HepG2 (cell line): ENCODE measurements around the gene MORN3. TPM values are rescaled to one million over a fixed set of nuclear protein-coding genes. Genes with fewer than 3 reads are reported as not detected.

Source experiments
- AGO1 ChIP-seq: fragments of 200-400 bp; formaldehyde crosslinking; IDR thresholded peaks from 2 replicates; pipeline ENCODE4 v1.6.1; 2017; ENCODE audit warnings: mild to moderate bottlenecking, low read depth, low read length, moderate library complexity; ENCODE audit not compliant: poor library complexity, severe bottlenecking
- ETV6 ChIP-seq: sonication (generic); formaldehyde crosslinking; conservative IDR thresholded peaks from 2 replicates; pipeline ENCODE4 v1.4.0; 2020; ENCODE audit warnings: missing genetic modification reagents
- NCOR1 ChIP-seq: fragments of 200-600 bp; sonication (generic); IDR thresholded peaks from 2 replicates; pipeline ENCODE4 v1.7.0; 2017; ENCODE audit warnings: antibody characterized with exemption, low read length, borderline replicate concordance
- POGK ChIP-seq: sonication (generic); formaldehyde crosslinking; conservative IDR thresholded peaks from 2 replicates; pipeline ENCODE4 v1.8.0; 2022; ENCODE audit warnings: mild to moderate bottlenecking, moderate library complexity, missing genetic modification reagents
- PPARG ChIP-seq: conservative IDR thresholded peaks from 2 replicates; pipeline ENCODE4 v1.6.1; 2016; ENCODE audit warnings: missing biosample characterization, missing genetic modification reagents
- PRPF4 ChIP-seq: fragments of 200-400 bp; formaldehyde crosslinking; IDR thresholded peaks from 2 replicates; pipeline ENCODE4 v1.6.1; 2016; ENCODE audit warnings: low read length, low read depth; ENCODE audit not compliant: poor library complexity, severe bottlenecking
- REPIN1 ChIP-seq: sonication (generic); formaldehyde crosslinking; IDR thresholded peaks from 2 replicates; pipeline ENCODE4 v1.8.0; 2022; ENCODE audit warnings: missing genetic modification reagents, low read depth, mild to moderate bottlenecking, borderline replicate concordance
- SP4 ChIP-seq: sonication (generic); formaldehyde crosslinking; IDR thresholded peaks from 2 replicates; pipeline ENCODE4 v1.8.1; 2023; ENCODE audit warnings: mild to moderate bottlenecking, missing genetic modification reagents
- SPEN ChIP-seq: sonication (generic); formaldehyde crosslinking; IDR thresholded peaks from 2 replicates; pipeline ENCODE4 v1.5.1; 2020; ENCODE audit warnings: low read depth, mild to moderate bottlenecking, missing genetic modification reagents
- TBX2 ChIP-seq: sonication (generic); formaldehyde crosslinking; IDR thresholded peaks from 2 replicates; pipeline ENCODE4 v1.5.0; 2020; ENCODE audit warnings: missing genetic modification reagents, mild to moderate bottlenecking, borderline replicate concordance
- TEAD3 ChIP-seq: optimal IDR thresholded peaks from 2 replicates; pipeline ENCODE3; 2016; ENCODE audit warnings: borderline replicate concordance
- TERF1 ChIP-seq: sonication (generic); formaldehyde crosslinking; IDR thresholded peaks from 2 replicates; pipeline ENCODE4 v1.8.0; 2022; ENCODE audit warnings: mild to moderate bottlenecking, missing genetic modification reagents, moderate library complexity
- ZHX2 ChIP-seq, 2 experiments: sonication (generic) in 1 of 2; formaldehyde crosslinking in 1 of 2; IDR thresholded peaks; 2 replicates each; pipeline versions ENCODE4 v1.6.1 to v1.9.0; 2014 to 2022; ENCODE audit warnings: antibody characterized with exemption in 1 of 2, borderline replicate concordance in 1 of 2, inconsistent platforms in 1 of 2, low read depth in 1 of 2, missing genetic modification reagents in 1 of 2
- ZNF143 ChIP-seq: sonication (generic); formaldehyde crosslinking; IDR thresholded peaks from 2 replicates; pipeline ENCODE4 v1.4.0; 2020; ENCODE audit warnings: missing genetic modification reagents
- ZNF564 ChIP-seq: sonication (generic); formaldehyde crosslinking; IDR thresholded peaks from 2 replicates; pipeline ENCODE4 v1.8.1; 2023; ENCODE audit warnings: mild to moderate bottlenecking, missing genetic modification reagents
- ZNF629 ChIP-seq: sonication (generic); formaldehyde crosslinking; conservative IDR thresholded peaks from 2 replicates; pipeline ENCODE4 v1.5.0; 2020; ENCODE audit warnings: missing genetic modification reagents
- ZNF790 ChIP-seq: sonication (generic); formaldehyde crosslinking; IDR thresholded peaks from 2 replicates; pipeline ENCODE4 v1.8.0; 2022; ENCODE audit warnings: missing genetic modification reagents, mild to moderate bottlenecking, borderline replicate concordance
- polyA plus RNA-seq, 8 experiments: library from polyadenylated mRNA; depleted of rRNA in 3 of 8; stranded (reverse) in 7 of 8; unstranded in 1 of 8; fragments of >200 nt; fragmentation: Illumina TruSeq in 4 of 8; extraction: Trizol in 4 of 8; gene quantifications; 2 replicates each; pipeline versions ENCODE4 v1.2.1 to v1.2.3, GENCODE V29; 2011 to 2016; ENCODE audit warnings: low read depth in 4 of 8, missing spikeins in 1 of 8, mixed read lengths in 1 of 8; ENCODE audit not compliant: insufficient read depth in 1 of 8
- total RNA-seq, 5 experiments: library from RNA; depleted of rRNA; stranded (reverse); fragments of >200 nt; fragmentation: Illumina TruSeq; extraction: Trizol; gene quantifications; 2 replicates each; pipeline ENCODE4 v1.2.3, GENCODE V29; 2016; ENCODE audit warnings: low read depth in 1 of 5

Gene MORN3
- total and polyA plus RNA-seq, 2 of the 13 experiments (the other 11 are each of a cell fraction or from before 2014, with no cell fraction given) = 1.1 to 2.0 TPM

GRCh38 chr12:121626087-121626852 is 43.2 kb downstream of the MORN3 start, which contains the start of gene ORAI1 (continued):
- TF ChIP-seq ZNF143 (CRISPR knock-in tag) = peak; percentile 39; the same call in 1 of the 2 replicates
- no peak for TF ChIP-seq TERF1 (CRISPR knock-in tag)
- no peak for TF ChIP-seq ZNF790 (CRISPR knock-in tag)
- TF ChIP-seq POGK (CRISPR knock-in tag) = 0 out of 2 replicates have a peak, but pooled peaks have one; percentile 42
- peak; percentile 57; the same call in 1 of the 2 replicates for TF ChIP-seq PPARG (CRISPR knock-in tag)
- TF ChIP-seq REPIN1 (CRISPR knock-in tag) = peak; percentile 71
- TF ChIP-seq ZHX2 (IDR thresholded peaks at IDR 0.05; ENCODE audit: low read depth) = no peak
- TF ChIP-seq ZHX2 (CRISPR knock-in tag; IDR thresholded peaks at IDR 0.05; ENCODE audit: borderline replicate concordance) = 0 out of 2 replicates have a peak, but pooled peaks have one; percentile 13
- 0 out of 2 replicates have a peak, but pooled peaks have one; percentile 7 for TF ChIP-seq ZNF629 (CRISPR knock-in tag)
- no peak for TF ChIP-seq AGO1
- peak; percentile 59; the same call in 1 of the 2 replicates for TF ChIP-seq ETV6
- TF ChIP-seq PRPF4 = no peak
- TF ChIP-seq NCOR1 = peak; percentile 49; the same call in 1 of the 2 replicates
- peak; percentile 81 for TF ChIP-seq SPEN (CRISPR knock-in tag)
- 0 out of 2 replicates have a peak, but pooled peaks have one; percentile 14 for TF ChIP-seq ZNF564
- peak; percentile 61 for TF ChIP-seq TEAD3 (CRISPR knock-in tag)
- peak; percentile 90 for TF ChIP-seq TBX2 (CRISPR knock-in tag)
- peak; percentile 94 for TF ChIP-seq SP4 (CRISPR knock-in tag)
